Measurements from ENCODE around the gene ANTXR1. TPM values are rescaled to one million over a fixed set of nuclear protein-coding genes. Genes with fewer than 3 reads are reported as not detected.
A peak's percentile ranks its signal among the peaks of the same experiment; 100 is the strongest.

ANTXR1 gene
- total RNA-seq, 2 donors from 2014 or later: 0.40 TPM; not detected in 1

DNA sequence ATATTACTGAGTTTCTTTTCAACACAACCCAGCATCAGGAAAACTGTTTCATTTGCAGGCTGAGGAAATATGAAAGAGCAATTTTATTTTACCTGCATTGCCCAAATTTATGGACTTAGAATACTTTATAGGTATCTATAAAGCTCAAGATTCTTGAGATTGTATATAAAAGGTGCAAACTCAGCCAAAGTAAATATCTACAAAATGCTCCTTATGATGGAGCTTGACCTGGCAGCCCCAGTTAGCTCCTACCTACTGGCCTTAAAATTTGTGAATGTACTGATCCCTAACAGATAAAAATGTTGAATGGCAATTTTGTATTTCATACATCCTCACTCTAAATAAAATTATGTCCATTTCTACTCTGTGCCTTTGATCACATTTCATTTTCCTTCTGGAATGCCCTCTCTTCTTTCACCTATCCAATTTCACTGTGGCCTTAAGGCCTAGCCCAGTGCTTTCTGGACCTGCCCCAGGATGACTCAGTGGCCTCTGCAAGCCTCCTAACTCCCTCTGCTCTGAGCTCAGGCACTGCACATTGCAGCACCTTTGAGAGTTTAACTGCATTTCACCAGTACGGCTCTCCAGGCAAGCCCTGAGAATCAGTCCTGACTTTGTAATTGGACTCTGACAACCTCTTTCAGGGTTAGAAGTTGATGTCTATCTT, 125.9 kb downstream of the ANTXR1 start:
- Mint-ChIP-seq H3K9me3 (no peaks in the 10 kb centered on the region), H3K4me3 (no peak overlapping the region), H3K27me3 (peaks cover 25 to 31% of the 10 kb centered on the region in 2 donors), H3K36me3 (no peaks in the 10 kb centered on the region), H3K27ac (no peak overlapping the region), H3K4me1 (ENCODE audit: low read depth in 2 of 2) (no peaks in the 10 kb centered on the region)
- ATAC-seq (peak in 1 of 2 donors; percentile 28), DNase-seq (ENCODE audit: low spot score) (no peak)

DNA sequence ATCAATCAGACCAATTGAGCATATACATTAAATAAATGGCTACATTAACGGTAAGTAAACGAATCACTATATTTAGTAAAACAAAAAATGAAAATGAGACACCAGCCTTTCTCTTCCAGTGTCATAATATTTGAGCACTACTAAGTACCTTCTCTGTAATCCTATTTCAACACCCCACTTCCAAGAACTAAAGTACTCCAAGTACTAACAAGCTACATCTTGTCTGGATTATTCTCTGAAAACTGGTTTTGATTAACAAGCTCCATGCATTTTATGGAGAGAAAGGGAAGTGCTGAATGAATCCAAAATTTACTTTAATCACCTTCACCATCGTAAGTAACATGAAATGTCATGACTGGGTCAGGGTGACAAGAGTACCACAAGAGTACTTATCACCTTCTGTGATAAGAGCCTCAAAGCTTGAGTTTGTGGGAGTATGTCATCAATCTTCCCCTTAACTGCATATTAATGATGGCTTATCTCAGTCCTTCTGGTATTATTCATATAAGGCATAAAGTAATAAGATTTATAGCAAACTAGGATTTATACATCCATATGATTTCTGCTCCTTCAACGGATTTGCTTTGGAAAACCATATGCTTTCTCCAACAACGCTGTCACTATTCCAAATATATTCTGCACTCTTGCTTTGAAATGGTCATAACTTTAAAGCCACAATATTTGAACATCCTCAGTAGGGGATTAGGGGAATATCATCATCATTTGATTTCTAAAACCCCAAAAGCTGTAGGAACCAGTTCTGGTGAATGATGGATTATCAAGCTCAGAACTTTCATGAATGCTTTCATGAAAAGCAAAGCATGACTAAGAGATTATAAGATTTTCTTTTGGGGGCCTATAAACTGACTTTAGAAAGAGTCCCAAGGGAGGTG, 127.0 kb downstream of the ANTXR1 start:
- Mint-ChIP-seq H3K4me1 (ENCODE audit: low read depth in 2 of 2) (no peaks in the 10 kb centered on the region), H3K4me3 (no peak overlapping the region), H3K27ac (no peak overlapping the region), H3K9me3 (no peaks in the 10 kb centered on the region), H3K36me3 (no peaks in the 10 kb centered on the region), H3K27me3 (peaks cover 26 to 28% of the 10 kb centered on the region in 2 donors)
- no peak for DNase-seq (ENCODE audit: low spot score)
- ATAC-seq: no peak

DNA sequence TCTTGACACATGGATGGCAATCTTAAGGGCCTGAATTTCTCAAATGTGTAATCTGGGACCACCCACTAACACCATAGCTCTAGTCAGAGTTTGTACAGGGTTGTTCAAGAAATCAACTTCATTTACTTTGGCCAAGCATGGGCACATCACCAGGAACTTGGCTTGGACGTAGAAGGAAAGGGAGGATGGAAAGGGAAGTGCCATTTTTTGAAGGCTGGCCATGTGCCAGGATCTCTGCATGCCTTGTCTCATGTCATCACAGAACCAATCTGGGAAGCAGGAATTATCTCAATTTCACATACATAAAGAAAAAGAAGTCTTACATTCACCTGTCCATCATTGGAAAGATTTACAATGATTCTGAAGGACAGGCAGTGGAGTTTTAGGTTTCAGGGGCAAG, 128.1 kb downstream of the ANTXR1 start:
- ATAC-seq (no peak), DNase-seq (ENCODE audit: low spot score) (no peak)
- Mint-ChIP-seq H3K9me3 (no peaks in the 10 kb centered on the region), H3K27ac (no peak overlapping the region), H3K36me3 (no peaks in the 10 kb centered on the region), H3K27me3 (peaks cover 26 to 28% of the 10 kb centered on the region in 2 donors), H3K4me1 (ENCODE audit: low read depth in 2 of 2) (no peaks in the 10 kb centered on the region), H3K4me3 (no peak overlapping the region)

DNA sequence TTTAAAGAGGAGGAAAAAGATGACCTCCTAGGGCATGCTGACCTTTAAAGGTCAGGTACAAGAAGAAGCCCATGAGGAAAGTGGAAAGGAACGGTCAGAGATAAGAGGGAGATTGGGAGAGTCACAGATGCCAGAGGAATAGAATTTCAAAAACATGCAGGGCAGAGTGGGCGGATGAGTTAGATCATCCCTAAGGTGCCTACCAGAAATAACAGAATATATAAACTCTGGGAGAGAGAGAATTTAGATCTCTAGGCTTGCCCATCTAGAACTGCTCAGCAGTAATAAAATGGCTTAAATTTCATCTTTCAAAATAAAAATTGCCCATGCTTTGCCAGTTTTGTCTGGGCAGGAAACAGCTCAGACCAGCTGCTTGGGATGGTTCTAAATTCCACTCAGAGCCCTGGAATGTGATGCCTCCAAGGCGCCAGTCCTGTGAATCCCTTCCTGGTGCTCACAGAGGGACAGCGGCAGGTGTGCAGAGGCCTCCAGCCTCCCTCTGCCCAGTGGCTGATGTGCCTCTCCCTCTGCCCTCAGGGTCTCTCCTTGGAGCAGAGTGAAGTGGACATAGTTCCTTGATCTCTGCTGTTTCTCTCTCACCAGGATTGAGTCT, 130.9 kb downstream of the ANTXR1 start:
- no peak for DNase-seq (ENCODE audit: low spot score)

DNA sequence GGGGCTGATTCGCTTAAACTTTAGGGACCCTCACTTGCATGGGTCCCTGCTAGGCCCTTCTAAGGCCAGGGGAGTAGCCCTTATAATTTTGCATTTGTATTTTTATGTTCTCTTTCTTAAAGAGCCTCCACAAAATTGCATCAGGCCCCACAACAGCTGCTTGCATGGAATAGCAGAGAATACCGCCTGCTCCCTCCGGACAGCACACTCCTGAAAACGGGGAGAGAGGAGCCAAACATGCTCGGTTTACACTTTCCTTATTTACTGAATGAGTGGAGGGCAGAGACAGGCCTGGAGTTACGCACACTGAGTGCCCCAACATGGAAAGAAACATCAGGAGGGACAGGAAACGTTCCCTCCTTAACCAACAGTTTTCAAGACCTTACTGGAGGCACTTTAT, 132.2 kb downstream of the ANTXR1 start:
- H3K4me3 Mint-ChIP-seq: no peak overlapping the region
- peaks cover 15 to 20% of the 10 kb centered on the region in 2 donors for H3K27me3 Mint-ChIP-seq
- H3K9me3 Mint-ChIP-seq: no peaks in the 10 kb centered on the region
- H3K27ac Mint-ChIP-seq: no peak overlapping the region
- no peaks in the 10 kb centered on the region for H3K4me1 Mint-ChIP-seq (ENCODE audit: low read depth in 2 of 2)
- ATAC-seq: no peak
- no peak for DNase-seq (ENCODE audit: low spot score)
- no peaks in the 10 kb centered on the region for H3K36me3 Mint-ChIP-seq

More for the DNA sequence above, 130.9 kb downstream of the ANTXR1 start:
- no peak overlapping the region for H3K27ac Mint-ChIP-seq
- peaks cover 15 to 20% of the 10 kb centered on the region in 2 donors for H3K27me3 Mint-ChIP-seq
- H3K36me3 Mint-ChIP-seq: no peaks in the 10 kb centered on the region
- H3K4me3 Mint-ChIP-seq: no peak overlapping the region
- H3K4me1 Mint-ChIP-seq (ENCODE audit: low read depth in 2 of 2): no peaks in the 10 kb centered on the region
- ATAC-seq: no peak
- H3K9me3 Mint-ChIP-seq: no peaks in the 10 kb centered on the region

DNA sequence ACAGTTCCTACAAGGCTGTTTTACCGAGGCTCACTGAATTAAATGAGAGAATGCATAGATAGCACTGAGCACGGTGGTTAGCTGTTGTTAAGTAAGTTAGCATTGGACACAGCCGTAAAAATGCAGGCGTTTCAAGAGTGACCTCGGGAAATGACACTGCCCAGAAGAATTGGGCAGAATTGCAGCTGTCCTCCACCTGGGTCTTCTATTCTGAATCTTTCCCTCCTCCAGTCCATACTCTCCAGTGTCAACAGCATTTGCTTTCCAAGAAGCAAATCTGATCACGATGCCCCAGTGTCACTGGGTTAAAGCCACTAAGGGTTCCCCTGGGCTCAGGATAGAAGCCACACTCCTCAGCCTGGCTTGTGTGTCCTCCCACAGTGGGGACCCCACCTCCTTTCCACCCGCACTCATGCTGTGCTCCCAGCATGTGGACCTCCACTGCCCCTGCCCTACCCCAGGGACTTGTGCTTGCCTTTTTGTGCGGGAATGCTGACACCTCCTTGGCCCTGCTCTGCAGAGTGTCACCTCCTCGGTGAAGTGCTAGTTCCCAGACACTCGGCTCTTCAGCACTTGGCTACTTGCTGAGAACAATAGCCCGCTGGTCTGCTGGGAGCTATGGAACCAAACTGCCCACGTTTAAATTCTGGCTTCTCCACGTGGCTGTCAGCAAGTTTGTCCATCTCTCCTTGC, 135.0 kb downstream of the ANTXR1 start:
- no peaks in the 10 kb centered on the region for H3K9me3 Mint-ChIP-seq
- H3K27me3 Mint-ChIP-seq: peaks cover 10 to 12% of the 10 kb centered on the region in 2 donors
- no peak for DNase-seq (ENCODE audit: low spot score)
- no peak overlapping the region for H3K4me3 Mint-ChIP-seq
- no peaks in the 10 kb centered on the region for H3K4me1 Mint-ChIP-seq (ENCODE audit: low read depth in 2 of 2)
- no peaks in the 10 kb centered on the region for H3K36me3 Mint-ChIP-seq
- H3K27ac Mint-ChIP-seq: no peak overlapping the region
- peak in 1 of 2 donors; percentile 29 for ATAC-seq

DNA sequence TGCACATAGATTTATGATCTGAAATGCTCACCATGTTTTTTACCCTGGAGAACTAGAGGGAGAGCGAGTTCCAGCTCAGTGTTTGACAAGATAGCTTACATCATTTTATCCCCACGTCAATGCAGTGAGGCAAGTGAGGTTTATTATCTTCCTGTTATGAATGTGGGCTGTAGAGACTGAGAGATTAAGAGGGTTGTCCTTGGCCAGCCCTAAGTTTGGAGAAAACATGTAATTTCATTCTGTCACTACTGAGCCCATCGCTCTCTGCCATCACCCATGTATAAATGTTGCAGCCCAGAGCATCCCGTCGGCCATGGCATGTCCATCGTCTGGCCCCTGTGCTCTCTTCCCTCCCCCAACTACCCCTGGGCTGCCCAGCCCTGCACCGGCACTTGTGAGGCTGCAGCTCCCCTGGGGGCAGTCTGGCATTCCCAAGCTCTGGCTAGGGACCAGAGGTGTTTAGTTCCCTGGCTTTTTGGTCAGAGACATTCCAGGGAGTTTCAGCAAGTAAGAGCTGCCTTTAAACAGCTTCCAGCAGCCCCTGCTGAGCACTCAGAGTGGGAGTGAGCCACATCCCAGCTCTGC, 136.7 kb downstream of the ANTXR1 start:
- peaks cover 8 to 9% of the 10 kb centered on the region in 2 donors for H3K27me3 Mint-ChIP-seq
- H3K27ac Mint-ChIP-seq: no peak overlapping the region
- H3K9me3 Mint-ChIP-seq: no peaks in the 10 kb centered on the region
- H3K36me3 Mint-ChIP-seq: no peaks in the 10 kb centered on the region
- H3K4me3 Mint-ChIP-seq: no peak overlapping the region
- ATAC-seq: no peak
- DNase-seq (ENCODE audit: low spot score): no peak
- H3K4me1 Mint-ChIP-seq (ENCODE audit: low read depth in 2 of 2): no peaks in the 10 kb centered on the region

DNA sequence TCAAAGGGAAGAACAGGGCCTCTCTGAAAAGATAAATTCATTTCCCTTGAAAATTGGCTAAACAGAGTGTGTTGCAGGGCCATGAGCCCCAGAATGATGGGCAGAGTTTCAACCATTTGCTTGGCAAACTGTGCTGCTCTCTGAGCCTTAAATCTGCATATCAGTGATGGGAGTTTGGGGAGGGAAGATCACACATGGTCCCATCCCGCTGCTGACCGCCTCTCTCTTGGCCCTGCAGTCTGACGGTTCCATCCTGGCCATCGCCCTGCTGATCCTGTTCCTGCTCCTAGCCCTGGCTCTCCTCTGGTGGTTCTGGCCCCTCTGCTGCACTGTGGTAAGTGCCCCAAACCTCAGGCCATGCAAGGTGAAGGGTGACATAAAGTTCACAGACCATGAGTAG, 139.0 kb downstream of the ANTXR1 start:
- Mint-ChIP-seq H3K27ac (no peak overlapping the region), H3K36me3 (no peaks in the 10 kb centered on the region), H3K27me3 (peaks cover 6 to 9% of the 10 kb centered on the region in 2 donors), H3K4me3 (no peak overlapping the region), H3K9me3 (no peaks in the 10 kb centered on the region), H3K4me1 (ENCODE audit: low read depth in 2 of 2) (no peaks in the 10 kb centered on the region)
- no peak for DNase-seq (ENCODE audit: low spot score)
- no peak for ATAC-seq

DNA sequence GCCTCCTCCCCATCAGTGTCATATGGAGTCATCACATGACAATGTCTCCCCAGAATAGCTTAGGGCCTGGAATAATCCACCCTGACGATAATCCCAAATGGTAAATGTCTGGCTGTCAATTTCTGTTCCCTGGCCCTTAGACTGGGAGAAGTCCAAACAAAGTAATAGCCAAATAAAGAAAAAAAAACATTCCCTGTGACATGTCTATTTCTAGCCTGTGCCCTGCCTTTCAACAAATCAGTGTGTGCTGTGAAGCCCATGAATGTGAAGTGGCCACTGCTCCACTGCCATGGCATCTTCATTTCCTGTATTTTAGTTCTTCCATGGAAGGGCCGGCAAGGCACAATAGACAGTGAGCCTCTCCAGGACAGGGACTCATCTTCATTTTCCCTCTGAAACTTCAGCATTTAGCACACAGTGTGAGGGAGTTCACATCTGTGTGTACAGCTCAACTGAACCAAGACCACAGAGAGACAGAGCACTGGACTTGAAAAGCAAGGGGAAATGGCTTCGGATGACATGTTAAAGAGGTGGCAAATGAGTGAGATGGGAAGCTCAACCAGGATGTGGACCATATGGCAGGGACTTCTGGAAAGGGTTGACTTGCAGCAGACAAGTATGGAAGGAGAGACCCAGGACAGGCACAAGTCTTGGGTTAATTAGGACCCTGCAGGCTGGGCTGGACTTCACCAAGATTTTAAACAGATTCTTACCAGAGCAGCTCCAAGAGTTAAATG, 140.0 kb downstream of the ANTXR1 start:
- H3K9me3 Mint-ChIP-seq: no peaks in the 10 kb centered on the region

DNA sequence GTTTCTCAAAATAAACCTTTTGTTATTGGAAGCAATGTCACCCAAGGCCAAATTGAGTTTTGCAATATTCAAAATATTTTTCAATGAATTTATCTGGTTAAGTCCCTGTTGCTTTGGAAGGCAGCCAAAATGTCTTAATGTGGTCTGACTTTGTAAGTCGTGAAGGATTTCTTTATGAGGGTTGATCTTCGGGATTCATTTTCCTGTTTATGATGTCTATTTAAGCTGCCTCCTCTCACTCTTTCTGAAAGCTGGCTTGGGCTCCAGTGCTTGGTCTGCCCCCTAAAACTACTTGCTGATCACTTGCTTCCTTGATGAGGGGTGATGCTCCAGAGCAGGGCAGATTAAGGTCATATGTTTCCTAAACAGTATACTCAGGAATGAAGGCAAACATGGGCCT, 141.1 kb downstream of the ANTXR1 start:
- no peaks in the 10 kb centered on the region for H3K4me1 Mint-ChIP-seq (ENCODE audit: low read depth in 2 of 2)
- H3K9me3 Mint-ChIP-seq: no peaks in the 10 kb centered on the region
- no peak for ATAC-seq
- DNase-seq (ENCODE audit: low spot score): no peak
- H3K4me3 Mint-ChIP-seq: no peak overlapping the region
- peaks cover 3 to 9% of the 10 kb centered on the region in 2 donors for H3K27me3 Mint-ChIP-seq
- no peak overlapping the region for H3K27ac Mint-ChIP-seq
- no peaks in the 10 kb centered on the region for H3K36me3 Mint-ChIP-seq

More for the DNA sequence above, 140.0 kb downstream of the ANTXR1 start:
- Mint-ChIP-seq H3K4me1 (ENCODE audit: low read depth in 2 of 2) (no peaks in the 10 kb centered on the region), H3K36me3 (no peaks in the 10 kb centered on the region), H3K27me3 (peaks cover 6 to 9% of the 10 kb centered on the region in 2 donors), H3K4me3 (no peak overlapping the region), H3K27ac (no peak overlapping the region)
- DNase-seq (ENCODE audit: low spot score): no peak
- ATAC-seq: no peak

DNA sequence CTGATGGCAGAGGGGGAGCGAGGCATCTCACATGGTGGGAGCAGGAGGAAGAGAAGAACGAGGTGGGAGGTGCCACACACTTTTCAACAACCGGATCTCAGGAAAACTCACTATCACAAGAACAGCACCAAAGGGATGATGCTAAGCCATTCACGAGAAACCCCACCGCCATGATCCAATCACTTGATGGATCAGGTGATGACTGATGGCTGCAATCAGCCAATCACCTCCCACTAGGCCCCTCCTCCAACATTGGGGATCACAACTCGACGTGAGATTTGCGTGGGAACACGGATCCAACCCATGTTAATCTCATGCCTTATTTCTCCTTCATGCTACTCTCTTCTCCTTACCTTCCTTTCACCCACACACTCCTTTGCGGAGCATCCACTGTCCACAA, 143.6 kb downstream of the ANTXR1 start:
- Mint-ChIP-seq H3K4me1 (ENCODE audit: low read depth in 2 of 2) (no peaks in the 10 kb centered on the region), H3K27ac (no peak overlapping the region), H3K27me3 (peaks cover 10 to 17% of the 10 kb centered on the region in 2 donors), H3K4me3 (no peak overlapping the region), H3K9me3 (no peaks in the 10 kb centered on the region), H3K36me3 (no peaks in the 10 kb centered on the region)
- ATAC-seq (no peak), DNase-seq (ENCODE audit: low spot score) (no peak)

DNA sequence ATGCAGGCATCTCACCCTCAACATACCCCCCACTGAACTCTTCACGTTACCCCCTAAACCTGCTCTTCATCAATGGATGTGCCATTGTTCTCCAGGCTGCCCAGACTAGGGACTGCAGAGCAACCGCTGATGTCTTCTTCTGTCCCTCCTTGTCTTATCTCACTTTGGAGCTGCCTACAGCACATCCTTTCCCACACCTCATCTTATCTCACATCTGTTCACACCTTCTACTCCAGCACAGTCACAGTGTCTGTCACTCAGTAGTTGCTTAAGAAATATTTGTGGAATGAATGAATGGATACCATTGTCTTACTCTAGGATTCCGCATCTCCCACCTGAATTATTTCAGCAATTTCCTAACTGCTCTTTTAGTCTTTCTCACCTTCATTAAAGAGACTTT, 144.5 kb downstream of the ANTXR1 start:
- Mint-ChIP-seq H3K36me3 (no peaks in the 10 kb centered on the region), H3K4me3 (no peak overlapping the region)
- ATAC-seq: no peak

DNA sequence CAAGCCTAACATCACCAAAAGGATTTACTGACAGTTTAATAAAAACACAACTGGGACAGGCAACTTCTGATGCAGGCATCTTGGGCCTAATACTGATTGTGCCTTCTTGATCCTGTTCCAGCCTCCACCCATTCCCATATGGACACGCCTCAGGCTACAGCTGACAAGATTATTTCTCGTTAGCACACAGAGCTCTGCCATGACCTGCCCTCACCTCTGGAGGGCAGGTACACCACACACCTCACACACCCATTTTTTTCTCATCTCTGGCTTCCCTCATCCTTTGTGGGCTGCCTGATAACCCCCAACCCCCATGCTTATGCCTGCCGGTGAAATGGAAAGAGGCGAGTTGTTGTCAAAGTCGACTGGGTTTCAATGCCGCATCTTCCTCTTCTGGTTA, 147.0 kb downstream of the ANTXR1 start:
- peaks cover 6 to 23% of the 10 kb centered on the region in 2 donors for H3K27me3 Mint-ChIP-seq
- H3K4me3 Mint-ChIP-seq: no peak overlapping the region
- H3K9me3 Mint-ChIP-seq: no peaks in the 10 kb centered on the region
- no peaks in the 10 kb centered on the region for H3K4me1 Mint-ChIP-seq (ENCODE audit: low read depth in 2 of 2)
- H3K27ac Mint-ChIP-seq: no peak overlapping the region
- H3K36me3 Mint-ChIP-seq: no peaks in the 10 kb centered on the region
- no peak for DNase-seq (ENCODE audit: low spot score)
- no peak for ATAC-seq

More for the DNA sequence above, 144.5 kb downstream of the ANTXR1 start:
- peaks cover 10 to 17% of the 10 kb centered on the region in 2 donors for H3K27me3 Mint-ChIP-seq
- H3K9me3 Mint-ChIP-seq: no peaks in the 10 kb centered on the region
- H3K4me1 Mint-ChIP-seq (ENCODE audit: low read depth in 2 of 2): no peaks in the 10 kb centered on the region
- H3K27ac Mint-ChIP-seq: no peak overlapping the region
- no peak for DNase-seq (ENCODE audit: low spot score)
